Muscle layer of colon (tissue), 2 donors: Measurements from ENCODE around the gene TC2N.

Source experiments
- H3K27ac ChIP-seq: one replicate; pipeline ENCODE4 v1.7.0; 2013; ENCODE audit warnings: low read depth, mild to moderate bottlenecking, low read length, moderate library complexity
- H3K27me3 ChIP-seq, 2 donors: one replicate each; pipeline ENCODE4 v1.7.0; 2013; ENCODE audit warnings: low read length in 2 of 2, mild to moderate bottlenecking in 2 of 2; ENCODE audit not compliant: insufficient read depth in 2 of 2, control insufficient read depth in 1 of 2
- H3K36me3 ChIP-seq: one replicate; pipeline ENCODE4 v1.7.0; 2013; ENCODE audit warnings: mild to moderate bottlenecking, low read length; ENCODE audit not compliant: insufficient read depth
- H3K4me1 ChIP-seq: one replicate; pipeline ENCODE4 v1.7.0; 2013; ENCODE audit warnings: mild to moderate bottlenecking, low read length; ENCODE audit not compliant: insufficient read depth
- H3K4me3 ChIP-seq, 2 donors: one replicate each; pipeline ENCODE4 v1.7.0; 2013; ENCODE audit warnings: low read length in 2 of 2, low read depth in 1 of 2, mild to moderate bottlenecking in 1 of 2, moderate library complexity in 1 of 2
- H3K9ac ChIP-seq: one replicate; pipeline ENCODE4 v1.7.0; 2013; ENCODE audit warnings: low read length
- H3K9me3 ChIP-seq: one replicate; pipeline ENCODE4 v1.7.0; 2013; ENCODE audit warnings: mild to moderate bottlenecking, low read length
- donor health status: abdominal sarcoma.
- donor health status: Adenocarcinoma of cecum.

The TC2N gene

DNA sequence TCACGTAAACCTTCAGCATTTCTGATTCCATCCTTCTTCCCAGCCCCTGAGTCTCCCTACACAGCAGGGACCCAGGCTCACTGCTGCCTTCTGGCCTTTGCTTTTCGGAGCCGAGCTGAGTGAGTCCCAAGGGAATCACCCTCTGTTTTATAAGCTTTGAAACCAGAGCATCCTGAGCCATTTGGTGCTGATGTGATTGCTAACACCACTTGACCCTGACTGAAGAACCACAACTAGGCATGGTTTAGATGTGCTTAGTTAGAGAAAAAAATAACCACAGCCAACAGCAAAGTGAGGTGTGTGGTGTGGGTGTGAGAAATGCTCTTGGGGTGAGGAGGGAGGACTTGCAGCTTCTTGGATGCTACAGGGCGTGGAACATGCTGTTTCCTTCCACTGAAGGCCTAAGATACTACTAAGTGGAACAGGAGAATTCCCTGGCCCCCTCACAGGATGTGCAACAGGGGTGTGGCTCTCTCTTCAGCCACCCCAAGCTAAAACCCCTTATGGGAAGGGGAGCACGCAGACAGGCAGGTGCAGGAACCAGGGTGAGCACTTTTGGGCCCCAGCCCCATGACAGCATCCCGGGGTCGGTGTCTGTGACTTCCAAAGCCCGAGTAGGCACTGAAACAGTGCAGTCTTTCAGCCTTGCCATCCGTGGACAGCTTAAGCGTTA is at the start of gene TC2N:
Gene TC2N, minus strand, starts transcription at position 221 of the 673 bp plus-strand sequence. CDS start 53,767 bp downstream, outside the sequence.
- H3K36me3 ChIP-seq = peaks cover 6% of the 10 kb centered on the region
- H3K9me3 ChIP-seq = no peaks in the 10 kb centered on the region
- H3K9ac ChIP-seq = no peak within 1 kb of the TSS
- no peak within 1 kb of the TSS for H3K27ac ChIP-seq
- no peak within 1 kb of the TSS for H3K4me3 ChIP-seq
- no peaks in the 10 kb centered on the region for H3K27me3 ChIP-seq
- H3K4me1 ChIP-seq = peaks cover 8% of the 10 kb centered on the region

DNA sequence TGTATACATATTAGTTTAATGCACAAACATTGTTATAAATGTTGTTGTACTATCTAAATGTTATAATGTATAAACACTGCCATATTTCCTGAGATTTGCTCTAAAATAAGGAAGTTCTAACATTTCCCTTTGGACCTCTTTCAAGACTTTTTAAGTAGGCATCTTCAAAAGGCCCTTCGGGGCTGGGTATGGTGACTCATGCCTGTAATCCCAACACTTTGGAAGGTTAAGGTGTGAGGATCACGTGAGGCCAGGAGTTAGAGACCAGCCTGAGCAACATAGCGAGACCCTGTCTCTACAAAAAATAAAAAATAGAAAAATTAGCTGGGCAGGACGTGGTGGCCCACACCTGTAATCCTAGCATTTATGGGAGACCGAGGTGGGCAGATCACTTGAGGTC is 44.7 kb upstream of the TC2N start:
- Histone ChIP-seq H3K27me3 (no peaks in the 10 kb centered on the region), H3K4me1 (peaks cover 7% of the 10 kb centered on the region), H3K27ac (no peak overlapping the region), H3K36me3 (no peaks in the 10 kb centered on the region), H3K9ac (no peak overlapping the region), H3K9me3 (no peaks in the 10 kb centered on the region), H3K4me3 (no peak overlapping the region)

DNA sequence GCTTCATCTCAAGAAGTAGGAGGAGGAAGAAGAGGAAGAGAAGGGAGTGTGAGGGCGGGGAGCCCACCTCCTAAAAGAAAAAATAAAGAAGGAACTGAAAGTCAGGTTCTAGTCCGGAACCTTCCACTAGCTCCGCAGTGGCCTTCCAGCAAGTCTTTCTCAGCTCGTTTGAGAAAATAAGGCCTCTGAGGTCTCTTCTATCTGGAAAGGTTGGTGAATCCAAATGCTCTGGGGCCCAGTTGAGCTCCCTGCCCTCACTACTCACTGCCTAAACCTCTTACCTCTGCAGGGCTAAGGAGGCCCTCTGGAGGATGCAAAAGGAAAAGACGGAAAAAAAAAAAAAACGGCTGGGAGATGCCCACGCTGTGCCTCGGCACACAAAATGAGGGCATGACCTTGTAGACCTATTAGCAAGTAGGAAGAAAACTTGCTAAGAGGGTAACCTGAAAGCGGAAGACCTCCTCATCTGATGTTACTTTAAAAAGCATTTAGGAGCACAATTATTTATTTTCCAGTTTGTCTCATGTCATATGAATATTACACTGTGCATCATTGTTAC is 44.2 kb upstream of the TC2N start:
- peaks cover 7% of the 10 kb centered on the region for H3K4me1 ChIP-seq
- H3K27me3 ChIP-seq = no peaks in the 10 kb centered on the region
- no peaks in the 10 kb centered on the region for H3K9me3 ChIP-seq
- H3K36me3 ChIP-seq = no peaks in the 10 kb centered on the region
- H3K4me3 ChIP-seq = no peak overlapping the region
- H3K27ac ChIP-seq = no peak overlapping the region
- no peak overlapping the region for H3K9ac ChIP-seq

DNA sequence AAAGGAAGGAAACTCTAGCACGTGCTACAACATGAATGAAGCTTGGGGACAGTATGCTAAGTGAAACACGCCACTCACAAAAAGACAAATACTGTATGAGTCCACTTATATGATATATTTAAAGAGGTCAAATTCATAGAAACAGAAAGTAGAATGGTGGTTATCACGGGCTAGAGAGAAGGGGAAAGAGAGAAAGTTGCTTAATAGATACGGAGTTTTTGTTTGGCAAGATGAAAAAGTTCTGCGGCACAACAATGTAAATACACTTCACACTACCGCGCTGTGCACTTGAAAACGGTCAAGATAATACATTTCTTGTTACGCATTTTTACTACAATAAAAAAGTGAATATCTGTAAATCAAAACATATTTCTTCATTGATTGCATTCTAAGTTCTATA is 42.9 kb upstream of the TC2N start:
- Histone ChIP-seq H3K36me3 (no peaks in the 10 kb centered on the region), H3K9ac (no peak overlapping the region), H3K4me1 (peaks cover 7% of the 10 kb centered on the region), H3K27ac (no peak overlapping the region), H3K4me3 (no peak overlapping the region), H3K27me3 (no peaks in the 10 kb centered on the region), H3K9me3 (no peaks in the 10 kb centered on the region)

DNA sequence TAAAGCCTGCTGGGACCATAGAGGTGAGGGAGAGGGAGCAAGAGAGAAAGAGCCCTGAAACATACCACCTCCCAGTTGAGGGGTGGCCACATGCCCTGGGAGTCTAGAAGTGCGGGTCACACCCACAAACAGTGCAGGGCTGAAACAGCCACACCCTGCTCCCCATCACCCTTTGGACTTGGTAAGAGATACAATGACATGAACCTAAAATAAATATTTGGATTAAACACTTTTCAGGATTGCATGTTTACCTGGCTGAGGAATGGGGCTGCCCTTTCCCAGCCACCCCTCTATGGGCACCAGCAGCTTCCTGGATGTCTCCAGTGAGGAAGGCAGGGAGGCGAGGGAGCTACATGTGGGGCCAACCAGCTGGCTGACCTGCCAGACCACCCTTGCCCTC is 39.0 kb upstream of the TC2N start:
- H3K27me3 ChIP-seq = no peaks in the 10 kb centered on the region
- H3K4me3 ChIP-seq = no peak overlapping the region
- H3K4me1 ChIP-seq = peaks cover 23% of the 10 kb centered on the region
- no peaks in the 10 kb centered on the region for H3K9me3 ChIP-seq
- H3K36me3 ChIP-seq = no peaks in the 10 kb centered on the region
- no peak overlapping the region for H3K27ac ChIP-seq
- H3K9ac ChIP-seq = no peak overlapping the region

DNA sequence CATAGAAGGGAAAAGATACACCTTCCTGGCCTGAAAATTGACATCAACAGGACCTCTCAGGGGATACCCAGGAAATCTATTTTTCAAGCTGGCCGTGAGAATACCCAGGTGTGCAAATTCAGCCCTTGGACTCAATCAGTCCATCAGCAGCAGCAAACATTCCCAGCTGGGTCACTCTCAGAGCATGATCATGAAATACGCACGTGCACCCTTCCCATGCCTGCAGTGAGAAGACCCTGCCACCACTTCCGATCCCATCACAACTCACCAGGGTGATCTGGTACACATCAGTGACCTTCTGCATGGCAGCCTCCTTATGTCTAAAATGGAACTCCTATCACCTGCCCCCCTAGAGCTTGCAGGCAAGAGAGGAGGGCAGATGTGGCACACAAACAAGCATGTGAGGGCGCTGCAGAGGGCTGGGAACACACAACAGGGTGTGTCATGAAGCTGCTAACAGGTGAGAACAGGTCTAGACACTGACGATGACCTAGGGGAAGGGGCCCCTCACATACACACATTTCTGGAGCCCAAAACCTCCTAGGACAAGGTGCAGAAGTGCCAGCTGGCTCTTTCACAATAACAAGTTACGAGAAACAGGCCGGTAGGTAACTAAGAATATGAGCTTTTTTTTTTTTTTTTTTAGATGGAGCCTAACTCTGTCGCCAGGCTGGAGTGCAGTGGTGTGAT is 37.8 kb upstream of the TC2N start:
- no peak overlapping the region for H3K27ac ChIP-seq
- H3K4me1 ChIP-seq = peaks cover 30% of the 10 kb centered on the region
- no peaks in the 10 kb centered on the region for H3K9me3 ChIP-seq

DNA sequence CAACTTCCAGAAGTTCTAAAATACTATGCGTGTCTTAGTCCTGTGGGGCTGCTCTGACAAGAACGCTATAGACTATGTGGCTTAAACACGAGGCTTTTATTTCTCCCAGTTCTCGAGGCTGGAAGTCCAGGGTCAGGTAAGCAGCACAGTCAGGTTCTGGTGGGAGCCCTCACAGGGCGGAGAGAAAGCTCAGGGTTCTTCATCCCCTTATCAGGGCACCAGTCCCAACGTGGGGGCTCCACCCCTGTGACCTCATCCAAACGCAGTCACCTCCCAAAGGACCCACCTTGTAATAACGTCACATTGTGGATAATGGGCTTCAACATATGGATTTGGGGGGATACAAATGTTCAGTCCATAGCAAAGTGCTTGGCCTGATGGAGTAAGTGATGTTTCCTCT is 37.1 kb upstream of the TC2N start:
- no peaks in the 10 kb centered on the region for H3K36me3 ChIP-seq
- H3K4me3 ChIP-seq = no peak overlapping the region
- no peak overlapping the region for H3K27ac ChIP-seq
- H3K9ac ChIP-seq = no peak overlapping the region
- no peaks in the 10 kb centered on the region for H3K9me3 ChIP-seq
- H3K4me1 ChIP-seq = peaks cover 30% of the 10 kb centered on the region
- H3K27me3 ChIP-seq = no peaks in the 10 kb centered on the region

More for the DNA sequence above, 37.8 kb upstream of the TC2N start:
- H3K36me3 ChIP-seq = no peaks in the 10 kb centered on the region
- no peaks in the 10 kb centered on the region for H3K27me3 ChIP-seq
- H3K9ac ChIP-seq = no peak overlapping the region
- no peak overlapping the region for H3K4me3 ChIP-seq

DNA sequence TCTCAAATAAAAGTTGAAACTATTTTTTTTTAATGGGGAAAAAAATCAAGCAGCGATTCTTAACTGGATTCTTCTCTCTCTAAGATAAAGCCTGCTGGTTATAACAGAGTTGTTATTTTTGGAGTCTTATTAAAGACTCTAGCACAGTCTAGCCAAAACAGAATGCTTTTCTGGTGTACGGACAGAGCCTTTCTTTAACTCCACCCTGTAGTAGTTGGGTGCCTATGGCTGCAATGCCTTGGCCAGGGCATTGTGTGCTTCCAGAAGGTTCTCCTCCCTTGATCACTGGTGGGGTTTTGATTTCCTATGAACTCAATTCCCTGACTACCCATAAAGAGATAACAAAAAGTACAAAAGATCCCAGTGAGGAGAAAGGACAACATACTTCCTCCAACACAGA is 35.7 kb upstream of the TC2N start:
- H3K9ac ChIP-seq = no peak overlapping the region
- H3K27me3 ChIP-seq = no peaks in the 10 kb centered on the region
- H3K36me3 ChIP-seq = no peaks in the 10 kb centered on the region
- H3K9me3 ChIP-seq = no peaks in the 10 kb centered on the region
- H3K27ac ChIP-seq = peak overlapping the region; percentile 37
- H3K4me3 ChIP-seq = no peak overlapping the region
- peaks cover 34% of the 10 kb centered on the region for H3K4me1 ChIP-seq

DNA sequence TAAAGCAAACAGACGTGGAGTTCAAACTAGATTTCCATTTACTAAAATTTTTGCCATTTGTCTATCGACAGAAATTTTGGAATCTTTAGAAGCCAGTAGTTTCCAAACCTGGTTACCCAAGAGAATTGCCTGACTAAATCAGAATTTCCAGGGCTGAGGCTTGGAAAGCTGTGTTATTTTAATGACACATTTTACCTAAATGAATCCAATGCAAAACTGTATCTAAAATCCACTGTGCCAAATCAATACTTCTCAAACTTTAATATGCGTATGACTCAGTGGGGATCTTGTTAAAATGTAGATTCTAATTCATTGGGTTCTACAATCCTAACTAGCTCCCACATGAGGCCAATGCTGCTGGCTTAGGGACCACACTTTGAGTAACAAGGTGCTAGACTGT is 35.0 kb upstream of the TC2N start:
- Histone ChIP-seq H3K27me3 (no peaks in the 10 kb centered on the region), H3K9ac (no peak overlapping the region), H3K9me3 (no peaks in the 10 kb centered on the region), H3K36me3 (no peaks in the 10 kb centered on the region), H3K27ac (no peak overlapping the region), H3K4me3 (no peak overlapping the region), H3K4me1 (peaks cover 38% of the 10 kb centered on the region)

DNA sequence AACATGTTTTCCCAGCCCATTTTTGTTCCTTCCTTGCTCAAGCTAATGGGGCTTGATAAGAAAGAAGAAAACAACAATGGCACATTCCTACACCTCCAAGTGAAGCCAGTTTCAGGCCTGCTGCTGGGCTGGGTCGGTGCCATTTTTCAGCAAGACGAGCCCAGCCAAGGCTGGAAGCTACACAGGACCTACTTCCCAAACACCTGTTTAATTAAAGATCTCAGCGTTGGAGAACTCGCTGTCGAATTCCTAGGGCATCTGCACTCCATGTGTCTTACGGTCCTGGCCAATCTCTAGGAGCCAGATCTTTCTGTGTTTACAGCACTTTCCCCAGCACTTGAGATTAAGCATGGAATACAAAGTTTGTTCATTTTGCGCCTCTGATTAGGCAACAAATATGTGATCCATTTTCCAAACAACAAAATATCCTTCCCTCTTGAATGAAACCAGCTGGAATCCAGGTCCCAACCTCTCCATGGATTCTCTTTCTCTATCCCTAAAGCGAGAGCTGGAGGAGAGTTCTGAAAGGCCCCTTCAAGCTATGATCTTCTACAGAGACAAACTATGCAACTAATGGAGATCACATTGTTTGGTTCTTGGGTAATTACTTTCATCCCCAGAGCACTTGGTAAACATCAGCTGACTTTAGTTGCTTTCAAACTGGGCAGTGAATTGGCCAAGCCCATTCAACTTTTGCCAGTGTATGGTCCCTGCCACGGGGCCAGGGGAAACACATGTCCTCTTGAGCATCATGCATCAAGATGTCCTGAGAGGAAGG is 34.3 kb upstream of the TC2N start:
- H3K36me3 ChIP-seq = no peaks in the 10 kb centered on the region
- H3K9me3 ChIP-seq = no peaks in the 10 kb centered on the region
- peaks cover 45% of the 10 kb centered on the region for H3K4me1 ChIP-seq
- H3K27me3 ChIP-seq = no peaks in the 10 kb centered on the region
- H3K4me3 ChIP-seq = no peak overlapping the region
- H3K27ac ChIP-seq = peak overlapping the region; percentile 19
- H3K9ac ChIP-seq = no peak overlapping the region

DNA sequence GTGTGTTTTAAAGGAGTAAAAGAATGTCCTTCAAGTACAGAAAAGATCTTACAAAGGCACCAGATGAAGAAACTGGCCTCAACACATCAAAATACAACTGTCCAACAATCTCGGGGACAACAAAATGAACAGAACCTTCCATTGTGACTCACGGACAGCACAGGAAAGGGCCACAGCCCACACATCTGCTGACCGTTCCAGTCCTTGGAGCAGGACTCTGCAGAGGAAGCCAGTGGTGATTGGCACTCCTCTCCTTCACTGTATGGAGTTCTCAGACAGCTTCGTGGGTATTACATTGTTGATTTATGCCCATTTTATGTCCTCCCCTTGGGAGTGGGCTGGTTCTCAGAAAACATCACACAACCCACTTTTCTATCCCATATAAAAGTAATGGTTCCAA is 32.5 kb upstream of the TC2N start:
- no peak overlapping the region for H3K27ac ChIP-seq

More for the DNA sequence above, 32.5 kb upstream of the TC2N start:
- Histone ChIP-seq H3K4me1 (peaks cover 51% of the 10 kb centered on the region), H3K9ac (no peak overlapping the region), H3K36me3 (no peaks in the 10 kb centered on the region), H3K4me3 (no peak overlapping the region), H3K9me3 (no peaks in the 10 kb centered on the region), H3K27me3 (no peaks in the 10 kb centered on the region)
